ENCODE results near the gene UNKL.

Gene UNKL

GRCh38 chr16:1414532-1415260, at the start of gene UNKL:
TSS of gene UNKL (minus strand) at chr16:1414704. CDS start at chr16:1414691, 13 bp downstream.
- in situ Hi-C loops (cut with MboI; ENCODE audit: low pct_unique_long_range_greater_than_20kb, low sequenced_read_pairs), result no loop called here
- peak; percentile 31 for DNase-seq

- DNase-seq, result no peak
- in situ Hi-C loops (cut with MboI; ENCODE audit: low pct_unique_long_range_greater_than_20kb, low sequenced_read_pairs), result no loop called here
Measured at GRCh38 chr16:1461146-1461545, 46.6 kb upstream of the UNKL start.

GRCh38 chr16:1460602-1461138, 46.2 kb upstream of the UNKL start:
- DNase-seq, result no peak
- in situ Hi-C loops (cut with MboI; ENCODE audit: low pct_unique_long_range_greater_than_20kb, low sequenced_read_pairs), result no loop called here

- DNase-seq, result no peak
- in situ Hi-C loops (cut with MboI; ENCODE audit: low pct_unique_long_range_greater_than_20kb, low sequenced_read_pairs), result no loop called here
Measured at GRCh38 chr16:1459967-1460366, 45.5 kb upstream of the UNKL start.

GRCh38 chr16:1458977-1459341, 44.5 kb upstream of the UNKL start:
- in situ Hi-C loops (cut with MboI; ENCODE audit: low pct_unique_long_range_greater_than_20kb, low sequenced_read_pairs), result no loop called here
- DNase-seq, result no peak

- in situ Hi-C loops (cut with MboI; ENCODE audit: low pct_unique_long_range_greater_than_20kb, low sequenced_read_pairs), result no loop called here
- no peak for DNase-seq
Measured at GRCh38 chr16:1458336-1458976, 44.0 kb upstream of the UNKL start.

- in situ Hi-C loops (cut with MboI; ENCODE audit: low pct_unique_long_range_greater_than_20kb, low sequenced_read_pairs), result no loop called here
- no peak for DNase-seq
Measured at GRCh38 chr16:1457489-1458245, 43.2 kb upstream of the UNKL start.

GRCh38 chr16:1456951-1457350, 42.4 kb upstream of the UNKL start:
- in situ Hi-C loops (cut with MboI; ENCODE audit: low pct_unique_long_range_greater_than_20kb, low sequenced_read_pairs), result no loop called here
- no peak for DNase-seq

- in situ Hi-C loops (cut with MboI; ENCODE audit: low pct_unique_long_range_greater_than_20kb, low sequenced_read_pairs), result no loop called here
Measured at GRCh38 chr16:1455190-1456171, 41.0 kb upstream of the UNKL start.

GRCh38 chr16:1454561-1454960, 40.1 kb upstream of the UNKL start:
- in situ Hi-C loops (cut with MboI; ENCODE audit: low pct_unique_long_range_greater_than_20kb, low sequenced_read_pairs), result no loop called here
- no peak for DNase-seq

More at GRCh38 chr16:1455190-1456171, 41.0 kb upstream of the UNKL start:
- no peak for DNase-seq

- in situ Hi-C loops (cut with MboI; ENCODE audit: low pct_unique_long_range_greater_than_20kb, low sequenced_read_pairs), result no loop called here
- no peak for DNase-seq
Measured at GRCh38 chr16:1453316-1453715, 38.8 kb upstream of the UNKL start.

GRCh38 chr16:1452530-1452929, 38.0 kb upstream of the UNKL start:
- no peak for DNase-seq
- in situ Hi-C loops (cut with MboI; ENCODE audit: low pct_unique_long_range_greater_than_20kb, low sequenced_read_pairs), result no loop called here

GRCh38 chr16:1451702-1452392, 37.3 kb upstream of the UNKL start:
- DNase-seq, result no peak
- in situ Hi-C loops (cut with MboI; ENCODE audit: low pct_unique_long_range_greater_than_20kb, low sequenced_read_pairs), result no loop called here

GRCh38 chr16:1450841-1451240, 36.3 kb upstream of the UNKL start:
- no peak for DNase-seq
- in situ Hi-C loops (cut with MboI; ENCODE audit: low pct_unique_long_range_greater_than_20kb, low sequenced_read_pairs), result no loop called here

- DNase-seq, result no peak
- in situ Hi-C loops (cut with MboI; ENCODE audit: low pct_unique_long_range_greater_than_20kb, low sequenced_read_pairs), result no loop called here
Measured at GRCh38 chr16:1450218-1450617, 35.7 kb upstream of the UNKL start.

- no peak for DNase-seq
- in situ Hi-C loops (cut with MboI; ENCODE audit: low pct_unique_long_range_greater_than_20kb, low sequenced_read_pairs), result no loop called here
Measured at GRCh38 chr16:1449201-1449788, 34.8 kb upstream of the UNKL start.

- in situ Hi-C loops (cut with MboI; ENCODE audit: low pct_unique_long_range_greater_than_20kb, low sequenced_read_pairs), result no loop called here
- no peak for DNase-seq
Measured at GRCh38 chr16:1448536-1449116, 34.1 kb upstream of the UNKL start.

- no peak for DNase-seq
- in situ Hi-C loops (cut with MboI; ENCODE audit: low pct_unique_long_range_greater_than_20kb, low sequenced_read_pairs), result no loop called here
Measured at GRCh38 chr16:1447965-1448364, 33.5 kb upstream of the UNKL start.
